Measurements from ENCODE around the gene CCDC12.

DNA sequence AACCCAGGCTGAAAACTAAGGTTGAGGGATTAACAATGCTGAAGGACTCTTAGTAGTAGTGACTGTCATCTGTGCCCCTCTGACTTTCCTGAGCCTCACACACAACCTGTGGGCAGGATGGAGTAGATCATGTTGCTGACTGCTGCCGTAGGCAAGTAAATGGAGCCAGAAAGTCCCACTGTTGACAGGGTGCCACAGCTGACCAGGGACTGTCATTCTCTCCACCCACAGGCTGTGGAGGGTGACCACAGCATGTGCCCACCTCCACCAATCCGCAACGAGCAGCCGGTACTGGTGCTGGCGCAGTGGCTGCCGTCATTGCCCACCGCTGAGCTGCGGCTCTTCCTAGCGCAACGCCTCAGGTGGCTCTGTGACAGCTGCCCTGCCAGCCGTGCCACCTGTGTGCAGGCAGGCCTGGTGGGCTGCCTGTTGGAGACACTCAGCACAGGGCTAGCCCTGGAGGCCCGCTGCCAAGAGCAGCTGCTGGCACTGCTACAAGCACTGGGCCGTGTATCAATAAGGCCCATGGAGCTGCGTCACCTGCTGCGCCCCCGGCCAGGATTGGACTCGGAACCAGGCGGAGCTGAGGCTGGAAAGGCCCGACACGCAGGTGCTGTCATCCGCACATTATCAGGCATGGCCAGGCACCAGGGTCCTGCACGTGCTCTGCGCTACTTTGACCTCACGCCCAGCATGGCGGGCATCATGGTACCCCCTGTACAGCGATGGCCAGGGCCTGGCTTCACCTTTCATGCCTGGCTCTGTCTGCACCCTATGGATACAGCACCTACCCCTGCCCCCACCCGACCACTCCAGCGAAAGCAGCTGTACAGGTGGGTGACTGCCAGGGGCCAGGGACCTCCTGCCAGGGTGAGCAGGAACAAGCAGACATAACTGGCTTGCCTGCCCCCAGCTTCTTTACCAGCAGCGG, 18.5 kb upstream of the CCDC12 start:
- TF ChIP-seq, protein P1, sequence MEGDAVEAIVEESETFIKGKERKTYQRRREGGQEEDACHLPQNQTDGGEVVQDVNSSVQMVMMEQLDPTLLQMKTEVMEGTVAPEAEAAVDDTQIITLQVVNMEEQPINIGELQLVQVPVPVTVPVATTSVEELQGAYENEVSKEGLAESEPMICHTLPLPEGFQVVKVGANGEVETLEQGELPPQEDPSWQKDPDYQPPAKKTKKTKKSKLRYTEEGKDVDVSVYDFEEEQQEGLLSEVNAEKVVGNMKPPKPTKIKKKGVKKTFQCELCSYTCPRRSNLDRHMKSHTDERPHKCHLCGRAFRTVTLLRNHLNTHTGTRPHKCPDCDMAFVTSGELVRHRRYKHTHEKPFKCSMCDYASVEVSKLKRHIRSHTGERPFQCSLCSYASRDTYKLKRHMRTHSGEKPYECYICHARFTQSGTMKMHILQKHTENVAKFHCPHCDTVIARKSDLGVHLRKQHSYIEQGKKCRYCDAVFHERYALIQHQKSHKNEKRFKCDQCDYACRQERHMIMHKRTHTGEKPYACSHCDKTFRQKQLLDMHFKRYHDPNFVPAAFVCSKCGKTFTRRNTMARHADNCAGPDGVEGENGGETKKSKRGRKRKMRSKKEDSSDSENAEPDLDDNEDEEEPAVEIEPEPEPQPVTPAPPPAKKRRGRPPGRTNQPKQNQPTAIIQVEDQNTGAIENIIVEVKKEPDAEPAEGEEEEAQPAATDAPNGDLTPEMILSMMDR (IDR thresholded peaks at IDR 0.05), result no peak
- no peak for TF ChIP-seq POLR2A (IDR thresholded peaks at IDR 0.05)

All from uterus (tissue), 2 donors.